Pancreas (tissue), 10 donors: Measurements from ENCODE around the gene CACNA1C. TPM values are rescaled to one million over a fixed set of nuclear protein-coding genes. Genes with fewer than 3 reads are reported as not detected.

ENCODE experiments used
- ATAC-seq, 4 donors: fragments of 200-7000 bp; cut with Tn5 transposase; one replicate each; pipeline versions ENCODE4 v1.8.0 to v1.9.1; 2020; ENCODE audit warnings: mild to moderate bottlenecking in 4 of 4, moderate library complexity in 4 of 4
- DNase-seq, 6 donors: peaks; one replicate each; pipeline ENCODE4 v3.0.0-alpha.2; 2020
- FAIRE-seq: peaks from 2 replicates; lab custom pipeline; 2012; peaks lifted over from hg19 to GRCh38; lab: Jason Lieb, UNC
- H3K27ac ChIP-seq, 4 donors: fragments of 200-600 bp; sonication (generic); 1 replicate in 3 of 4; 2 replicates in 1 of 4; pipeline versions ENCODE4 v1.5.0 to v1.8.0; 2020
- H3K27me3 ChIP-seq, 4 donors: fragments of 200-600 bp; one replicate each; pipeline ENCODE4 v1.8.0; 2021
- H3K36me3 ChIP-seq, 3 donors: fragments of 200-600 bp; sonication (generic) in 1 of 3; one replicate each; pipeline versions ENCODE4 v1.5.0 to v1.8.0; 2020 to 2021
- H3K4me1 ChIP-seq, 3 donors: fragments of 200-600 bp; one replicate each; pipeline ENCODE4 v1.8.0; 2021
- H3K4me3 ChIP-seq, 4 donors: fragments of 200-600 bp; sonication (generic) in 2 of 4; one replicate each; pipeline versions ENCODE4 v1.5.0 to v1.8.0; 2020 to 2021
- H3K9me3 ChIP-seq, 4 donors: fragments of 200-600 bp; one replicate each; pipeline ENCODE4 v1.8.0; 2021
- CTCF ChIP-seq, 4 donors: fragments of 200-600 bp; sonication (generic) in 3 of 4; IDR thresholded peaks; one replicate each; pipeline versions ENCODE4 v1.5.0 to v1.8.0; 2021; ENCODE audit warnings: antibody characterized with exemption in 4 of 4
- WGBS, 2 donors: extraction: QIAGEN DNeasy Blood & Tissue Kit; methylation state at CpG; one replicate each; pipeline ENCODE4 v1.1.7; 2013; 5-methylcytosine and 5-hydroxymethylcytosine counted together
- intact Hi-C, 3 donors: fragments of 100-400 bp; cut with DNase I; formaldehyde crosslinking; loops; one replicate each; pipeline versions ENCODE4 v1.11.1 to v1.14.2; 2022
- polyA plus RNA-seq, 2 donors: library from polyadenylated mRNA; stranded (reverse); fragments of 200-250 nt; gene quantifications; one replicate each; pipeline ENCODE4 v1.2.3, GENCODE V29; 2013
- total RNA-seq, 6 donors: library from RNA; stranded (reverse); fragmentation: NEBNext Ultra II Directional in 4 of 6; extraction: Animal tissue kit (Norgen Biotek cat#: 25700) in 4 of 6; gene quantifications; one replicate each; pipeline versions ENCODE4 v1.2.1 to v1.2.4, GENCODE V29; 2021 to 2023
- donor health status: healthy with polysubstance abuse.
- donor health status: DM: no; HTN: no; CAD: no; lungs with moderate emphysema.
- donor health status: DM: no; HTN: no; CAD: no.
- donor health status: control.
- donor health status: control.
- donor health status: Bipolar disorder and iron deficiency.
- donor health status: DM: yes; HTN: yes; CAD: no.
- donor health status: DM: no; HTN: no; CAD: no.
- donor health status: DM: no; HTN: no; CAD: no.
- donor health status: DM: yes; HTN: yes; CAD: no.

The CACNA1C gene
- total and polyA plus RNA-seq, 8 donors = 1.2 to 3.8 (median 2.3) TPM

- H3K27ac ChIP-seq = no peak overlapping the region
- FAIRE-seq (no peak), ATAC-seq (no peak), DNase-seq (no peak)
- H3K27me3 ChIP-seq = no peaks in the 10 kb centered on the region
- intact Hi-C loops = no loop called here
- no peaks in the 10 kb centered on the region for H3K9me3 ChIP-seq
- WGBS, 2 donors = 78 to 79% methylated on average over 7 of the region's 7 CpGs
- H3K4me1 ChIP-seq = no peaks in the 10 kb centered on the region
- H3K36me3 ChIP-seq = no peaks in the 10 kb centered on the region
- TF ChIP-seq CTCF (IDR thresholded peaks at IDR 0.05) = no peak
- no peak overlapping the region for H3K4me3 ChIP-seq
Observed at GRCh38 chr12:2636741-2637340, 584.1 kb downstream of the CACNA1C start.

- WGBS, 2 donors = 81 to 92% methylated on average over 8 of the region's 8 CpGs
- no peaks in the 10 kb centered on the region for H3K36me3 ChIP-seq
- H3K4me1 ChIP-seq = no peaks in the 10 kb centered on the region
- no peak for TF ChIP-seq CTCF (IDR thresholded peaks at IDR 0.05)
- FAIRE-seq = no peak
- no peak for ATAC-seq
- no peak overlapping the region for H3K4me3 ChIP-seq
- no peak overlapping the region for H3K27ac ChIP-seq
- H3K9me3 ChIP-seq = no peaks in the 10 kb centered on the region
- DNase-seq = no peak
- intact Hi-C loops = no loop called here
- H3K27me3 ChIP-seq = no peaks in the 10 kb centered on the region
Observed at GRCh38 chr12:2637371-2637770, 584.6 kb downstream of the CACNA1C start.

- Histone ChIP-seq H3K9me3 (no peaks in the 10 kb centered on the region), H3K36me3 (no peaks in the 10 kb centered on the region), H3K27me3 (no peaks in the 10 kb centered on the region), H3K4me1 (no peaks in the 10 kb centered on the region), H3K27ac (no peak overlapping the region), H3K4me3 (no peak overlapping the region)
- FAIRE-seq = no peak
- no peak for TF ChIP-seq CTCF (IDR thresholded peaks at IDR 0.05)
- intact Hi-C loops = no loop called here
- no peak for DNase-seq
- ATAC-seq = no peak
- 84 to 88% methylated on average over 15 of the region's 15 CpGs for WGBS, 2 donors
Observed at GRCh38 chr12:2638273-2639019, 585.7 kb downstream of the CACNA1C start.

GRCh38 chr12:2639020-2639298, 586.2 kb downstream of the CACNA1C start:
- H3K27ac ChIP-seq = no peak overlapping the region
- no peak for TF ChIP-seq CTCF (IDR thresholded peaks at IDR 0.05)
- ATAC-seq = no peak
- WGBS, 2 donors = 87 to 90% methylated on average over 10 of the region's 10 CpGs
- H3K27me3 ChIP-seq = no peaks in the 10 kb centered on the region
- H3K4me1 ChIP-seq = no peaks in the 10 kb centered on the region
- DNase-seq = no peak
- H3K4me3 ChIP-seq = no peak overlapping the region
- intact Hi-C loops = no loop called here
- FAIRE-seq = no peak
- no peaks in the 10 kb centered on the region for H3K36me3 ChIP-seq
- H3K9me3 ChIP-seq = no peaks in the 10 kb centered on the region

GRCh38 chr12:2640281-2640680, 587.5 kb downstream of the CACNA1C start:
- DNase-seq (no peak), ATAC-seq (peak in 1 of 4 donors; percentile 19), FAIRE-seq (no peak)
- H3K4me3 ChIP-seq = no peak overlapping the region
- intact Hi-C loops = no loop called here
- no peak for TF ChIP-seq CTCF (IDR thresholded peaks at IDR 0.05)
- H3K27me3 ChIP-seq = no peaks in the 10 kb centered on the region
- H3K9me3 ChIP-seq = no peaks in the 10 kb centered on the region
- no peak overlapping the region for H3K27ac ChIP-seq
- WGBS, 2 donors = 69 to 75% methylated on average over 10 of the region's 10 CpGs
- no peaks in the 10 kb centered on the region for H3K36me3 ChIP-seq
- no peaks in the 10 kb centered on the region for H3K4me1 ChIP-seq
